Hindlimb muscle (tissue), 1 donor: ENCODE measurements around the gene GPR162. TPM values are rescaled to one million over a fixed set of nuclear protein-coding genes. Genes with fewer than 3 reads are reported as not detected.
A peak's percentile ranks its signal among the peaks of the same experiment; 100 is the strongest.

Source experiments
- DNase-seq: peaks from one replicate; pipeline ENCODE4 v3.0.0-alpha.2; 2013
- polyA plus RNA-seq: library from polyadenylated mRNA; unstranded; fragments of 120-200 nt; gene quantifications from one replicate; pipeline ENCODE4 v1.2.1, GENCODE V29; 2013; ENCODE audit not compliant: insufficient read length

Gene GPR162
- polyA plus RNA-seq, 1 donor: 17.6 TPM

GRCh38 chr12:6788972-6789924 is 32.4 kb upstream of the GPR162 start, which contains the start of gene CD4:
CD4 (plus strand) TSS chr12:6789528; CDS start chr12:6800139, 10,611 bp downstream.
- DNase-seq: peak; percentile 43

- DNase-seq: no peak
Observed at GRCh38 chr12:6790496-6791150, 31.0 kb upstream of the GPR162 start.

GRCh38 chr12:6791931-6792520 is 29.6 kb upstream of the GPR162 start:
- no peak for DNase-seq

GRCh38 chr12:6792522-6793201 is 29.0 kb upstream of the GPR162 start:
- DNase-seq: peak; percentile 37

GRCh38 chr12:6795088-6795487 is 26.5 kb upstream of the GPR162 start:
- DNase-seq: no peak

- no peak for DNase-seq
Observed at GRCh38 chr12:6796576-6796975, 25.0 kb upstream of the GPR162 start.

- DNase-seq: no peak
Observed at GRCh38 chr12:6799147-6799546, 22.5 kb upstream of the GPR162 start.

- DNase-seq: no peak
Observed at GRCh38 chr12:6807170-6807569, 14.5 kb upstream of the GPR162 start.

- DNase-seq: no peak
Observed at GRCh38 chr12:6809056-6809455, 12.6 kb upstream of the GPR162 start.

- no peak for DNase-seq
Observed at GRCh38 chr12:6810758-6811157, 10.9 kb upstream of the GPR162 start.

- no peak for DNase-seq
Observed at GRCh38 chr12:6813363-6813762, 8.3 kb upstream of the GPR162 start.

- no peak for DNase-seq
Observed at GRCh38 chr12:6816598-6816997, 5.0 kb upstream of the GPR162 start.

- DNase-seq: no peak
Observed at GRCh38 chr12:6817098-6817497, 4.5 kb upstream of the GPR162 start.

GRCh38 chr12:6817662-6818157 is 3.9 kb upstream of the GPR162 start:
- DNase-seq: no peak

GRCh38 chr12:6818222-6818621 is 3.4 kb upstream of the GPR162 start:
- no peak for DNase-seq

- DNase-seq: no peak
Observed at GRCh38 chr12:6818645-6819044, 3.0 kb upstream of the GPR162 start.

GRCh38 chr12:6819106-6820030 is 2.3 kb upstream of the GPR162 start:
- DNase-seq: no peak

GRCh38 chr12:6820166-6820565 is 1.5 kb upstream of the GPR162 start:
- no peak for DNase-seq

- no peak for DNase-seq
Observed at GRCh38 chr12:6822426-6823135, 960 bp downstream of the GPR162 start.

GRCh38 chr12:6823182-6824084 is 1.8 kb downstream of the GPR162 start:
- no peak for DNase-seq
